ENCODE measurements around the gene DUSP10. TPM values are rescaled to one million over a fixed set of nuclear protein-coding genes. Genes with fewer than 3 reads are reported as not detected.

The DUSP10 gene
- total and polyA plus RNA-seq, 2 of the 13 experiments (the other 11 are each of a cell fraction or from before 2014, with no cell fraction given) = 2.1 to 4.4 TPM

- no peak for DNase-seq (ENCODE audit: low spot score)
- no peaks in the 10 kb centered on the region for H3K4me1 ChIP-seq (ENCODE audit: insufficient read depth, low read length)
- ChIA-PET CTCF (ENCODE audit: low intra/inter-chr PET ratio, low total read pairs) (no interaction called here), POLR2A (no interaction called here)
- H3K27me3 ChIP-seq (ENCODE audit: control insufficient read depth in 1 of 2, insufficient read depth in 2 of 2, low read length in 2 of 2) = peaks cover 0 to 4% of the 10 kb centered on the region in 2 experiments; a peak in 2 of 5 replicates
- no peaks in the 10 kb centered on the region for H3K36me3 ChIP-seq (replicated peaks in 1 of 2; ENCODE audit: control insufficient read depth in 1 of 2, insufficient read depth in 2 of 2, low read length in 2 of 2)
- TF ChIP-seq SP4 (CRISPR knock-in tag; IDR thresholded peaks at IDR 0.05) (no peak), ZMYM2 (CRISPR knock-in tag; IDR thresholded peaks at IDR 0.05) (no peak), NKX3-1 (CRISPR knock-in tag; IDR thresholded peaks at IDR 0.05) (no peak), YY1 (IDR thresholded peaks at IDR 0.05; ENCODE audit: insufficient read depth, insufficient replicate concordance, low read depth, low read length) (no peak), ZFP90 (CRISPR knock-in tag; IDR thresholded peaks at IDR 0.05; ENCODE audit: borderline replicate concordance) (no peak)
- TF ChIP-seq, protein P1, sequence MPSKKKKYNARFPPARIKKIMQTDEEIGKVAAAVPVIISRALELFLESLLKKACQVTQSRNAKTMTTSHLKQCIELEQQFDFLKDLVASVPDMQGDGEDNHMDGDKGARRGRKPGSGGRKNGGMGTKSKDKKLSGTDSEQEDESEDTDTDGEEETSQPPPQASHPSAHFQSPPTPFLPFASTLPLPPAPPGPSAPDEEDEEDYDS (CRISPR knock-in tag; IDR thresholded peaks at IDR 0.05) = no peak
- TF ChIP-seq, protein P2, sequence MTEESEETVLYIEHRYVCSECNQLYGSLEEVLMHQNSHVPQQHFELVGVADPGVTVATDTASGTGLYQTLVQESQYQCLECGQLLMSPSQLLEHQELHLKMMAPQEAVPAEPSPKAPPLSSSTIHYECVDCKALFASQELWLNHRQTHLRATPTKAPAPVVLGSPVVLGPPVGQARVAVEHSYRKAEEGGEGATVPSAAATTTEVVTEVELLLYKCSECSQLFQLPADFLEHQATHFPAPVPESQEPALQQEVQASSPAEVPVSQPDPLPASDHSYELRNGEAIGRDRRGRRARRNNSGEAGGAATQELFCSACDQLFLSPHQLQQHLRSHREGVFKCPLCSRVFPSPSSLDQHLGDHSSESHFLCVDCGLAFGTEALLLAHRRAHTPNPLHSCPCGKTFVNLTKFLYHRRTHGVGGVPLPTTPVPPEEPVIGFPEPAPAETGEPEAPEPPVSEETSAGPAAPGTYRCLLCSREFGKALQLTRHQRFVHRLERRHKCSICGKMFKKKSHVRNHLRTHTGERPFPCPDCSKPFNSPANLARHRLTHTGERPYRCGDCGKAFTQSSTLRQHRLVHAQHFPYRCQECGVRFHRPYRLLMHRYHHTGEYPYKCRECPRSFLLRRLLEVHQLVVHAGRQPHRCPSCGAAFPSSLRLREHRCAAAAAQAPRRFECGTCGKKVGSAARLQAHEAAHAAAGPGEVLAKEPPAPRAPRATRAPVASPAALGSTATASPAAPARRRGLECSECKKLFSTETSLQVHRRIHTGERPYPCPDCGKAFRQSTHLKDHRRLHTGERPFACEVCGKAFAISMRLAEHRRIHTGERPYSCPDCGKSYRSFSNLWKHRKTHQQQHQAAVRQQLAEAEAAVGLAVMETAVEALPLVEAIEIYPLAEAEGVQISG (CRISPR knock-in tag; IDR thresholded peaks at IDR 0.05) = no peak
- no peaks in the 10 kb centered on the region for H3K79me2 ChIP-seq (ENCODE audit: insufficient read depth, low read length)
- no peak for ATAC-seq
- H3K9me3 ChIP-seq (ENCODE audit: low read length) = no peaks in the 10 kb centered on the region
- no peak overlapping the region for H3K4me2 ChIP-seq (ENCODE audit: low read depth, low read length)
- intact Hi-C loops (cut with micrococcal nuclease; ENCODE audit: unreplicated experiment) (no loop called here), in situ Hi-C loops (cut with HindIII; ENCODE audit: extremely low pct_ligation_motif_present, low pct_unique_long_range_greater_than_20kb) (no loop called here)
- 0% methylated on average over 2 of the region's 4 CpGs for WGBS (ENCODE audit: low lambda C conversion rate)
- no peak overlapping the region for H2AFZ ChIP-seq (ENCODE audit: low read length)
- FAIRE-seq = no peak
- no peak overlapping the region for H3K4me3 ChIP-seq (replicated peaks in 1 of 3; ENCODE audit: insufficient read depth in 1 of 3, low read depth in 2 of 3, low read length in 3 of 3)
- H3K9ac ChIP-seq (ENCODE audit: insufficient read depth, low read depth, low read length) = no peak overlapping the region
- no TSS peak for BruUV-seq (replicated peaks)
- no peaks in the 10 kb centered on the region for H4K20me1 ChIP-seq (ENCODE audit: insufficient read depth, low read length)
- no peak overlapping the region for H3K27ac ChIP-seq (ENCODE audit: extremely low read length, insufficient read depth, low read length)
Observed at GRCh38 chr1:221783936-221784335, 42.0 kb upstream of the DUSP10 start.
